Neural cell (in vitro differentiated cells): ENCODE measurements around the gene JUND. TPM values are rescaled to one million over a fixed set of nuclear protein-coding genes. Genes with fewer than 3 reads are reported as not detected.

ENCODE experiments used
- H2AFZ ChIP-seq: fragments of 200-600, 300-800 bp; sonication (generic), shearing (Covaris generic); 2 replicates; pipeline ENCODE4 v1.6.0; 2014; ENCODE audit warnings: low read depth, mild to moderate bottlenecking, antibody characterized with exemption, low read length, moderate library complexity
- H3F3A ChIP-seq: fragments of 200-600 bp; shearing (Covaris generic); 2 replicates; pipeline ENCODE4 v1.6.1; 2016; ENCODE audit warnings: mild to moderate bottlenecking, moderate library complexity, mixed read lengths, antibody characterized with exemption, low read length; ENCODE audit not compliant: insufficient read depth, poor library complexity, severe bottlenecking
- H3K27ac ChIP-seq: fragments of 200-600, 300-800 bp; sonication (generic), shearing (Covaris generic); 2 replicates; pipeline ENCODE4 v1.5.1; 2014; ENCODE audit warnings: mild to moderate bottlenecking, low read length, moderate library complexity
- H3K27me3 ChIP-seq: fragments of 300-800, 200-600 bp; sonication (generic), shearing (Covaris generic); 2 replicates; pipeline ENCODE4 v1.6.0; 2014; ENCODE audit warnings: mild to moderate bottlenecking, low read depth, low read length, moderate library complexity; ENCODE audit not compliant: insufficient read depth
- H3K36me3 ChIP-seq: fragments of 300-800, 200-600 bp; sonication (generic), shearing (Covaris generic); 2 replicates; pipeline ENCODE4 v1.5.1; 2014; ENCODE audit warnings: mild to moderate bottlenecking, antibody characterized with exemption, low read length, moderate library complexity; ENCODE audit not compliant: insufficient read depth
- H3K4me2 ChIP-seq: fragments of 300-800, 200-600 bp; sonication (generic), shearing (Covaris generic); 2 replicates; pipeline ENCODE4 v1.6.0; 2014; ENCODE audit warnings: mild to moderate bottlenecking, low read length
- H3K4me3 ChIP-seq: fragments of 300-800, 200-600 bp; sonication (generic), shearing (Covaris generic); 2 replicates; pipeline ENCODE4 v1.5.1; 2014; ENCODE audit warnings: mild to moderate bottlenecking, low read length, moderate library complexity
- H3K79me2 ChIP-seq: fragments of 200-600 bp; shearing (Covaris generic); replicated peaks from 2 replicates; pipeline ENCODE4 v1.6.0; 2014; ENCODE audit warnings: mild to moderate bottlenecking, low read length, moderate library complexity; ENCODE audit not compliant: insufficient read depth
- H3K9ac ChIP-seq: fragments of 300-800, 200-600 bp; sonication (generic), shearing (Covaris generic); 2 replicates; pipeline ENCODE4 v1.6.1; 2016; ENCODE audit warnings: mild to moderate bottlenecking, low read length, mixed read lengths
- H3K9me2 ChIP-seq: fragments of 200-600 bp; shearing (Covaris generic); 2 replicates; pipeline ENCODE4 v1.6.1; 2016; ENCODE audit warnings: mild to moderate bottlenecking, low read length, mixed read lengths; ENCODE audit not compliant: insufficient read depth
- H3K9me3 ChIP-seq: fragments of 200-600, 300-800 bp; sonication (generic), shearing (Covaris generic); 2 replicates; pipeline ENCODE4 v1.6.1; 2016; ENCODE audit warnings: mild to moderate bottlenecking, mixed run types, low read length, moderate library complexity, mixed read lengths
- H4K20me1 ChIP-seq: fragments of 200-600 bp; shearing (Covaris generic); 2 replicates; pipeline ENCODE4 v1.6.1; 2016; ENCODE audit warnings: mild to moderate bottlenecking, mixed run types; ENCODE audit not compliant: insufficient read depth
- EP300 ChIP-seq: fragments of 450-650 bp; conservative IDR thresholded peaks from 2 replicates; pipeline ENCODE4 v1.6.1; 2014; ENCODE audit warnings: antibody characterized with exemption, mild to moderate bottlenecking, moderate library complexity; ENCODE audit not compliant: poor library complexity, severe bottlenecking
- EZH2 ChIP-seq: fragments of 200-600, 300-800 bp; shearing (Covaris generic), sonication (generic); IDR thresholded peaks from 2 replicates; pipeline ENCODE4 v1.6.1; 2014; ENCODE audit warnings: antibody characterized with exemption, low read length, borderline replicate concordance, mild to moderate bottlenecking; ENCODE audit not compliant: insufficient read depth, poor library complexity, severe bottlenecking
- MXI1 ChIP-seq: fragments of 450-650 bp; conservative IDR thresholded peaks from 2 replicates; pipeline ENCODE4 v1.6.1; 2014; ENCODE audit warnings: antibody characterized with exemption, mild to moderate bottlenecking; ENCODE audit not compliant: poor library complexity, severe bottlenecking
- POLR2AphosphoS5 ChIP-seq: IDR thresholded peaks from 2 replicates; pipeline ENCODE4 v1.6.1; 2012
- RAD21 ChIP-seq: fragments of 450-650 bp; conservative IDR thresholded peaks from 2 replicates; pipeline ENCODE4 v1.6.1; 2014; ENCODE audit warnings: antibody characterized with exemption, mild to moderate bottlenecking, moderate library complexity
- SMC3 ChIP-seq: fragments of 450-650 bp; conservative IDR thresholded peaks from 2 replicates; pipeline ENCODE4 v1.6.1; 2014; ENCODE audit warnings: antibody characterized with exemption, mild to moderate bottlenecking, moderate library complexity; ENCODE audit not compliant: poor library complexity
- TAF1 ChIP-seq: IDR thresholded peaks from 2 replicates; pipeline ENCODE4 v1.6.1; 2012; ENCODE audit warnings: low read depth
- polyA plus RNA-seq: library from polyadenylated mRNA; depleted of rRNA; stranded (reverse); fragments of >200 nt; gene quantifications from 2 replicates; pipeline ENCODE4 v1.2.3, GENCODE V29; 2014
- TF ChIP-seq, protein P1 (sequence below): IDR thresholded peaks from 2 replicates; pipeline ENCODE4 v1.6.1; 2012; ENCODE audit warnings: borderline replicate concordance
- TF ChIP-seq, protein P2 (sequence below): fragments of 450-650 bp; IDR thresholded peaks from 2 replicates; pipeline ENCODE4 v1.5.1; 2014; ENCODE audit warnings: antibody characterized with exemption, mild to moderate bottlenecking, moderate library complexity; ENCODE audit not compliant: poor library complexity, severe bottlenecking

Gene JUND
- polyA plus RNA-seq, 1 donor from 2014 or later = 94.9 TPM

DNA sequence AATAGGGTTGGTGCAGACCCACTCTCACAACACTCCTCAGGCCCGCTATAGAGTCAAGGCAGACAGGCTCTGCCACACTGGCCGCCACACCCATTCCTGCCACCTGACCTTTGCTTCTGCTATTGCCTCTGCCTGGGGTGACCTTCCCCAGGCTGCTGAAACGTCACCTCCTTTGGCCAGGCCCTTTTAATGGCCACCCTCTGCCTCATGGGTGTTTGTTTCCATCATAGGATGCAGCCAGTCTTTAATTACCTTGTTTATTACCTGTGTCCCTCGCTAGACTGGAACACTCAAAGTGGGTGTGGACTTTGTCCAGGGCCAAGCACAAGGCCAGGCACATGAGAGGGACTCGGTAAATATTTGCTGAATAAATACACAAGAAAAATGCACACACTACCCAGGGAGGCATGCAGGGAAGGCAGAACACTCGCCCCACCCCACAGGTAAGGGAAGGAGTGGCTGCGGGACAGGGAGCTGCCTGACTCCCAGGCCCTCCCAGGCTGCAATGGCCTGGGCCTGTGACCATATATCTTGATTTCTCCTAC is 38.2 kb upstream of the JUND start:
- no peak overlapping the region for H3K27ac ChIP-seq
- H2AFZ ChIP-seq = no peak overlapping the region
- H3K79me2 ChIP-seq = peaks cover 17% of the 10 kb centered on the region

DNA sequence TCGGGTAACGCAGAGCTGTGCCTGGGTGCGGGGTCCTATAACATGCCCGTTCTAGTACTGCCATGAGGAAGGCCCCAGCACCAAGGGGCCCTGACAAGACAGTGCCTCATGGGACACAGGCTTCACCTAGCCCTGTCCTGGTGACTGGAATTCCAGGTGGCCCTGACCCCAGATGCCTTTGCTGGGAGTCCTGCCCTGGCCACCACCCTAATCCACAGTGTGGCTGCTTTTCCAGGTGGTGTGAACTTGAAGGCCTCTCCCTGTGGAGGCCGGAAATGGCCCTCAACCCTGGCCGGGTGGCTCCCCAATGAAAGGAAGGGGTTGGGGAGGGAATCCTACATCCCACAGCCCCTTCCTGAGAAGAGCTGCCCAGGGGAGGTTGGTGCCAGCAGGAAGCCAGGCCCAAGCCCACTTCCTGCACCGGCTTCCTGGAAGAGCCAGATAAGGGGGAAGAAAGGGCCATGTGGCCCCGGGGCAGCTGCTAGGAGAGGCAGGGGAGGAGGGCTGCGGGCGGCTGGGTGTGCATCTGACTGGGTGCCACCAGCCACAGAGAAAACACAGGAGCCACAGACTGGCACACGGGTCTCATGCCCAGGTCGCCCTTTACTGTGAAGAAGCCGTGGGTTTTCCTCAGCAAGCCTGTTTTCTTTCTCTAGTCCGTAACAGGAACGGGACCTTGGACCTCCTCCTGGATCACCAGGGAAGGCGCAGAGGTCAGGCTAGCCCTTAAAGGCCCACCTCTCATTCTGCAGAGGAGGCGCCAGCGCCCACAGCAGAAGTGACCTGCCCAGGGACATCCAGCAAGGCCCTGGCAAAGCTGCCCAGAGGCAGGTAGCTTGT is 36.8 kb upstream of the JUND start:
- Histone ChIP-seq H3F3A (no peaks in the 10 kb centered on the region), H3K4me2 (no peak overlapping the region), H3K36me3 (no peaks in the 10 kb centered on the region), H3K9me2 (no peaks in the 10 kb centered on the region), H4K20me1 (no peaks in the 10 kb centered on the region), H3K27me3 (no peaks in the 10 kb centered on the region), H3K4me3 (no peak overlapping the region), H3K79me2 (peaks cover 17% of the 10 kb centered on the region), H3K9ac (no peak overlapping the region), H3K27ac (no peak overlapping the region), H3K9me3 (no peaks in the 10 kb centered on the region), H2AFZ (no peak overlapping the region)
- TF ChIP-seq RAD21 = no peak
- TF ChIP-seq EP300 = no peak
- TF ChIP-seq EZH2 = no peak
- TF ChIP-seq SMC3 = no peak
- TF ChIP-seq, protein P1, sequence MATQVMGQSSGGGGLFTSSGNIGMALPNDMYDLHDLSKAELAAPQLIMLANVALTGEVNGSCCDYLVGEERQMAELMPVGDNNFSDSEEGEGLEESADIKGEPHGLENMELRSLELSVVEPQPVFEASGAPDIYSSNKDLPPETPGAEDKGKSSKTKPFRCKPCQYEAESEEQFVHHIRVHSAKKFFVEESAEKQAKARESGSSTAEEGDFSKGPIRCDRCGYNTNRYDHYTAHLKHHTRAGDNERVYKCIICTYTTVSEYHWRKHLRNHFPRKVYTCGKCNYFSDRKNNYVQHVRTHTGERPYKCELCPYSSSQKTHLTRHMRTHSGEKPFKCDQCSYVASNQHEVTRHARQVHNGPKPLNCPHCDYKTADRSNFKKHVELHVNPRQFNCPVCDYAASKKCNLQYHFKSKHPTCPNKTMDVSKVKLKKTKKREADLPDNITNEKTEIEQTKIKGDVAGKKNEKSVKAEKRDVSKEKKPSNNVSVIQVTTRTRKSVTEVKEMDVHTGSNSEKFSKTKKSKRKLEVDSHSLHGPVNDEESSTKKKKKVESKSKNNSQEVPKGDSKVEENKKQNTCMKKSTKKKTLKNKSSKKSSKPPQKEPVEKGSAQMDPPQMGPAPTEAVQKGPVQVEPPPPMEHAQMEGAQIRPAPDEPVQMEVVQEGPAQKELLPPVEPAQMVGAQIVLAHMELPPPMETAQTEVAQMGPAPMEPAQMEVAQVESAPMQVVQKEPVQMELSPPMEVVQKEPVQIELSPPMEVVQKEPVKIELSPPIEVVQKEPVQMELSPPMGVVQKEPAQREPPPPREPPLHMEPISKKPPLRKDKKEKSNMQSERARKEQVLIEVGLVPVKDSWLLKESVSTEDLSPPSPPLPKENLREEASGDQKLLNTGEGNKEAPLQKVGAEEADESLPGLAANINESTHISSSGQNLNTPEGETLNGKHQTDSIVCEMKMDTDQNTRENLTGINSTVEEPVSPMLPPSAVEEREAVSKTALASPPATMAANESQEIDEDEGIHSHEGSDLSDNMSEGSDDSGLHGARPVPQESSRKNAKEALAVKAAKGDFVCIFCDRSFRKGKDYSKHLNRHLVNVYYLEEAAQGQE = no peak
- TF ChIP-seq, protein P2, sequence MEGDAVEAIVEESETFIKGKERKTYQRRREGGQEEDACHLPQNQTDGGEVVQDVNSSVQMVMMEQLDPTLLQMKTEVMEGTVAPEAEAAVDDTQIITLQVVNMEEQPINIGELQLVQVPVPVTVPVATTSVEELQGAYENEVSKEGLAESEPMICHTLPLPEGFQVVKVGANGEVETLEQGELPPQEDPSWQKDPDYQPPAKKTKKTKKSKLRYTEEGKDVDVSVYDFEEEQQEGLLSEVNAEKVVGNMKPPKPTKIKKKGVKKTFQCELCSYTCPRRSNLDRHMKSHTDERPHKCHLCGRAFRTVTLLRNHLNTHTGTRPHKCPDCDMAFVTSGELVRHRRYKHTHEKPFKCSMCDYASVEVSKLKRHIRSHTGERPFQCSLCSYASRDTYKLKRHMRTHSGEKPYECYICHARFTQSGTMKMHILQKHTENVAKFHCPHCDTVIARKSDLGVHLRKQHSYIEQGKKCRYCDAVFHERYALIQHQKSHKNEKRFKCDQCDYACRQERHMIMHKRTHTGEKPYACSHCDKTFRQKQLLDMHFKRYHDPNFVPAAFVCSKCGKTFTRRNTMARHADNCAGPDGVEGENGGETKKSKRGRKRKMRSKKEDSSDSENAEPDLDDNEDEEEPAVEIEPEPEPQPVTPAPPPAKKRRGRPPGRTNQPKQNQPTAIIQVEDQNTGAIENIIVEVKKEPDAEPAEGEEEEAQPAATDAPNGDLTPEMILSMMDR = no peak
- no peak for TF ChIP-seq MXI1
- TF ChIP-seq POLR2AphosphoS5 = no peak
- TF ChIP-seq TAF1 = no peak

More for the DNA sequence above, 38.2 kb upstream of the JUND start:
- Histone ChIP-seq H3K9me2 (no peaks in the 10 kb centered on the region), H3K27me3 (no peaks in the 10 kb centered on the region), H3F3A (no peaks in the 10 kb centered on the region), H3K4me2 (no peak overlapping the region), H3K9me3 (no peaks in the 10 kb centered on the region), H4K20me1 (no peaks in the 10 kb centered on the region), H3K36me3 (no peaks in the 10 kb centered on the region), H3K4me3 (no peak overlapping the region), H3K9ac (no peak overlapping the region)
- TF ChIP-seq MXI1 (no peak), EZH2 (no peak), EP300 (no peak), SMC3 (no peak), RAD21 (no peak)
- TF ChIP-seq, protein P2 = no peak
- TF ChIP-seq, protein P1 = no peak
